GM13976 (cell line): ENCODE data around the gene AHCYL1.

Source experiments
- DNase-seq: peaks from one replicate; pipeline ENCODE4 v3.0.0; 2012; ENCODE audit warnings: low spot score
- CTCF ChIP-seq: IDR thresholded peaks from 2 replicates; pipeline ENCODE4 v1.5.1; 2012; ENCODE audit warnings: borderline replicate concordance, mild to moderate bottlenecking; ENCODE audit not compliant: insufficient read depth; ENCODE audit errors: extremely low read depth, missing control alignments, control extremely low read depth
- in situ Hi-C: fragments of 300-500 bp; cut with MboI; formaldehyde crosslinking; loops from one replicate; pipeline ENCODE4 v1.12.0; 2022; ENCODE audit warnings: low sequenced_read_pairs, mixed read lengths, inconsistent platforms; ENCODE audit not compliant: unreplicated experiment

Gene AHCYL1

GRCh38 chr1:110038271-110038670 lies 53.7 kb downstream of the AHCYL1 start:
- TF ChIP-seq CTCF, result no peak
- no peak for DNase-seq
- in situ Hi-C loops, result no loop called here

- TF ChIP-seq CTCF, result no peak
- no peak for DNase-seq
- in situ Hi-C loops, result no loop called here
These were observed 55.1 kb downstream of the AHCYL1 start for GRCh38 chr1:110039641-110040040.

GRCh38 chr1:110040548-110040947 lies 56.0 kb downstream of the AHCYL1 start:
- no peak for TF ChIP-seq CTCF
- in situ Hi-C loops, result no loop called here
- no peak for DNase-seq

- no peak for DNase-seq
- in situ Hi-C loops, result no loop called here
These were observed 58.5 kb downstream of the AHCYL1 start for GRCh38 chr1:110043016-110043415.

GRCh38 chr1:110047463-110047862 lies 62.9 kb downstream of the AHCYL1 start:
- in situ Hi-C loops, result no loop called here
- no peak for TF ChIP-seq CTCF
- DNase-seq, result no peak

More at GRCh38 chr1:110043016-110043415, 58.5 kb downstream of the AHCYL1 start:
- no peak for TF ChIP-seq CTCF

- in situ Hi-C loops, result no loop called here
- no peak for TF ChIP-seq CTCF
- DNase-seq, result no peak
These were observed 63.7 kb downstream of the AHCYL1 start for GRCh38 chr1:110048240-110048639.
